Measurements from ENCODE around the gene TATDN2.
A peak's percentile ranks its signal among the peaks of the same experiment; 100 is the strongest.

The TATDN2 gene

GRCh38 chr3:10272977-10273376 is 24.7 kb downstream of the TATDN2 start:
- no peak for DNase-seq

DNA sequence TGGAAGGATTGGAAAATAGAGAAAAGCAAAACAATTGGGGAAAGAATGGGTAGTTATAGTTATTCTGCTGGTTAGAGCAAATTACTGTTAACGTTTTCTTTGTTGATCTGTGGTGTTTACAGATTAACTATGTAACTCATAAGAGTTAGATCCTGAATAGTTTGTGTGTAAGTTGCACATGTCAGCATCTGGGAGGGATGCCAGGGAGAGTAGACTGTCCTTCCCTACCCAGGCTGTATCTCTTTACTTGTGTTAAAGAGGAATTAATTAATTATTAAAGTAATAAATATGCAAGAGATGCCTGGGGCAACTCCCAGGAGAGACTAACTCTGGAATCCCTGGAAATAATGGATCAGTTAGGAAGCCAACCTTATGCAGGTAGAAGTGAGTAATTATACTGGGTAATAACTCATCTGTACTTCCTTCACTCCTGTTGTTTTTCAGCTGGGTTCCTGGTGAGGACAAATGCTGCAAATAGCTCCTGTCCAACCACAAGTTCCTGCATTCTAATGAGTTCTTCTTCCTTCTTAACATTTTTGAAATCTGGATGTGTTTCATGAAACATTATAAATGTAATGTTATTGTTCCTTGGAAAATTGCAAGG is 25.5 kb downstream of the TATDN2 start:
- no peak for DNase-seq

- DNase-seq = no peak
Observed at GRCh38 chr3:10274601-10275000, 26.3 kb downstream of the TATDN2 start.

GRCh38 chr3:10277115-10277625 is 28.9 kb downstream of the TATDN2 start:
- DNase-seq = no peak

DNA sequence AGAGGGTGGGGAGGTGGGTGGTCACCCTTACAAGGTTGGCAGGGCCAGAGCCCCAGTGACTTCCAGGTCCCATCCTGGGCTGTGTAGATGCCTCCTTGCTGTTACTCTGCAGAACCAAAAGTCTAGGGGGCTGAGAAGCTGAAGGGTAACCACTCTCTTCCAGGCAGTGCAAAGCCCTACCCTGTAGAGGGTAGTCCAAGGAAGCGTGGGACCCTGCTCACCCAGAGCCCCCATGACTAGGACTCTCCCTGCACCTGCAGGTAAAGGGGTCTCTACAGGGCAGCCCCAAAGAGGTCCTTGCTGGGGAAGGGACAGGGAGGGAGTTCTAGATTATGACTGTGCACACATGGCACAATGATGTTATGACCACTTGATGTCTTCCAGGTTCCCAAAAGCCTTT is 30.2 kb downstream of the TATDN2 start:
- DNase-seq = no peak

DNA sequence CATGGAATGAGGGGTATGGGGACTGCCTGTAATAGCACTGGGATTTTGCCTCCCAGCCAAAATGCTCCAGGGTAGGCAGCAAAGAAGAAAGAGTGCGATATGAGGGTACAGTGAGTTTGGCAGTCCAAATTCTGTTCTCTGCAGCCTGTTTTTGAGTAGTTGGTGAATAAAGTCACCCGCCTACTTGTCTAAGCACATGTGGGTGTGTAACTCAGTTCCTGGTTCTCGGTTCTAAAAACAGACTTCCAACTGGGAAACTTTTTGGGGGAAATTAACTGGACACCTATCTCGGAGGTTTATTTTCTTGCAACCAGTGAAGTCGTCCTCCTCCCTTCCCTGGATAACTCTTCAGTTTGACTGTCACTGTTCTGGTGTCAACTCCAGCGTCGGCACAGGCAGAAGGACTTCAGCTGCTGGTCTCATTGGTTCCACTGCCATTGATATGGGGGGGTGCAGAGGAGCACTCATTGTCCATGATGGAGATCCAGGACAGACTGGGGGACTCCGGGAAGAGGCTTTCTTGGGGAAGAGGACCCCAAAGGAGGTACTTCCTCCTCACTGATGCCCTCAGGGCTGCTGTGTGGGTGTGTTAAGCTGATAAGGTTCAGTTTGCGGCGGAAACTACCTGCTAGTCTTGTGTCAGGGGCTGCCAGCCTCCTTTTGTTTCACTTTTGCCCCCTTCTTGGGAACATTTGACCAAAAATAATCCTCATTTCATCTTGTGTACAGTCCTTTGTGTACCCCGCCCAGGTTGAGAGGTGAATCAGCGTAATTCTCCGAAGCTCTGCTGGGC is 31.3 kb downstream of the TATDN2 start:
- no peak for DNase-seq

DNA sequence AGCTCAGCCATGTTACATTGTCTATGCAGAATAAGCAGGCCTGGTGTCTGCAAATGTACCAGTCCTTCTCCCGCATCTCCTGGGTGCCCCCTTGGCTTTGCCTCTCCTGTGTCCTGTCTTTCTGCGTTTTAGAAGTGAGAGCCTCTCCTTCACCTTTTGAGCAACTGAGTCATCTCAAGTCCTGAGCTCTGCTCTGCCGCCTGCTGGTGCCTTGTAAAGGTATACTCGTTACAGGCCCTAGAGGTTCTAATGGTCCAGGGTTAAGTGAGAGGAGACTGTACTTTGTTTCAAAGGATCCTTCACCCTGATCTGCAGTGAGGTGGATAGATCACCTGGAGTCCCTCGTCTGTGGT is 31.9 kb downstream of the TATDN2 start:
- no peak for DNase-seq

DNA sequence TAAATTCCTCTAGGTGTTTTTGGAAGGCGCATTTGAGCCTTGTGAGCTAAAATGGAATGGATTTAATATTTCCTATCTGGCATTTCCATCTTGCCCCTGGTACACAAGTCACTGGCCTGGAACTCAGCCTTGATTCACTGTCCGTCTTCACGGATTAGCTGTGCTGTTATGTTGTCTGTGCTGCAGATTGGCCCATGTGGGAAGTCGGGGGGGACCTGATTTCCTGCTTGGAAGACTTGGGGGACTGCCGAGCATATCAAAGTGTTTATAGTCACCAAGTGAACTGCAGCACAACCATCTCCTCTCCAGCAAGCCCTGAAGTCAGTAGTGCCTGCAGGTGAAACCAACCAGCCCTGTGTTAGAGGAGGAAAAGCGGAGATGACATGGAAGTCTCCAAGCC is 32.3 kb downstream of the TATDN2 start:
- DNase-seq = no peak

DNA sequence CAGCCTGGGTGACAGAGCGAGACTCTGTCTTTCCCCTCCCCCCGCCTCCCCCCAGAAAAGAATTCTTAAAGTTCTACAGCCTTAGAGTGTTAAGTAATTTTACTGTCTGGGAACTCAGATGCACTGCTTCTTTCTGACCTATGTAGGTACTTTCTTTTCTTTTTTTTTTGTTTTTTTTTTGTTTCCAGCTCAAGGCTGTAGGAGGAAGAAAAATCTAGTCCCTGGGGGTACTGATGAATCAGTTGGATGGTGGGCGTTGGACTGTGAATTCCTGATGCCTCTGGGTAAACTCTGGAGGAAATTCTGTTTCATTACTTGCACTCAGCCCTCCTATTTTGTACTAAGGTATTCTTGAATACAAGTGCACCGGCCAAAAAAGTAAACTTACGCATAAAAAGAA is 33.7 kb downstream of the TATDN2 start:
- DNase-seq = no peak

- DNase-seq = peak; percentile 83
Observed at GRCh38 chr3:10283638-10284037, 35.4 kb downstream of the TATDN2 start.

DNA sequence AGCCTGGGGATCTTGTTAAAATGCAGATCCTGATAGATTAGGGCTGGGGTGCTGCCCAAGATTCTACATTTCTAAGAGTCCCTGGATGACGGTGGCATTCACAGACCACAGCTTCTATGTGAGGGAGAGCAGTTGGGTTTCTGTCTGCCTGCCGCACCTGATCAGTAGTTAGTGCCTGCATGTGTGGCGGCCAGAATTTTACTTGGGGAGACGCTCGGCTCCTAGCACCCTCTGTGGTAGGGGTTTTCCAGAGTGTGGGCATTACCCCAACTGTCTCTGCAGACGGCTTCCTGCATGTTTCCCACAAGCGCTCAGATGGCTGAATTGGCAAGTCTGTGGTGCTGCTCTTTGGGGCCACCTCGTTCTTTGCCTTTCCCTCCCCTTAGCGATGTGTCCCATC is 36.2 kb downstream of the TATDN2 start:
- DNase-seq = no peak

DNA sequence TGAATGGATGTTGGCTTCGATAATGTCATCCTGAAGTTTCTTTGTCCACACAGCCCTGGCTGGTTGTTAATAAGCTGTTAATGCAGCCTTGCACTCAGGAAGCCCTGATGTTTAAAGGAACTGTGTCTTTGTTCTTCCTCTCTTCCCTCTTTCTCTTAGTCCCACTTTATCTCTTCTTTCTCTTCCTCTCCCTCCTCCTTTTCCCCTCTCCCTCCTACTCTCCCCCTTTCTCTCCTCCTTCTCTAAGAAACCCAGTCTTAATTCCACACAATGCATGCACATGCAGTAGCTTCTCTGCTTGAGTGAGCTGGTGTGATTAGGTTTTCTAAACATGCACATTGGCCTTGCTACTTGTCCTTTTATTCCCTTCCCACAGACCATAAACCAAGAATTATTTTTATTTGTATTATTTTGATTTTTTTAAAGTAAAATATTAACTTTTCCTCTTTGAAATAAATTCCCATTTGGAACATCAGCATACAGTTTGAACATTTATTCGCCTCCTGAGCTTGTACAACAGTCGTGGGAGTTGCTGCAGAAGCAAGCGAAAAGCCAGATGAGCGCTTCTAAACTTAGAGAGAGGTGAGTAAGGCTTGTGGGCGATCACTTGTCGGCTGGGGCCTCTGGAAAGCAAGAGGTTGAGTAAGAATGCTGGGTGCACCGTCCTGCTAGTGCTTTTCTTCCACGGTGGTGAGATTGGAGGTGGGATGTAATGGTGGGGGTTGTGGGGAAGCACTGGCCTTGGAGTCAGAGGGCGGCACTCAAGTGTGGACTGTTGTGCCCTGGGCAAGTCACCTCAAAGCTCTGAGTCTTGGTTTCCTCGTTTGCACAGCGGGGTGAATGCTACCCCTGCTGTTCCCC is 37.2 kb downstream of the TATDN2 start:
- DNase-seq = no peak

- DNase-seq = no peak
Observed at GRCh38 chr3:10286133-10286524, 37.9 kb downstream of the TATDN2 start.

GRCh38 chr3:10286596-10287295 is 38.5 kb downstream of the TATDN2 start:
- DNase-seq = peak; percentile 63

GRCh38 chr3:10287936-10288574 is 39.8 kb downstream of the TATDN2 start:
- DNase-seq = no peak

DNA sequence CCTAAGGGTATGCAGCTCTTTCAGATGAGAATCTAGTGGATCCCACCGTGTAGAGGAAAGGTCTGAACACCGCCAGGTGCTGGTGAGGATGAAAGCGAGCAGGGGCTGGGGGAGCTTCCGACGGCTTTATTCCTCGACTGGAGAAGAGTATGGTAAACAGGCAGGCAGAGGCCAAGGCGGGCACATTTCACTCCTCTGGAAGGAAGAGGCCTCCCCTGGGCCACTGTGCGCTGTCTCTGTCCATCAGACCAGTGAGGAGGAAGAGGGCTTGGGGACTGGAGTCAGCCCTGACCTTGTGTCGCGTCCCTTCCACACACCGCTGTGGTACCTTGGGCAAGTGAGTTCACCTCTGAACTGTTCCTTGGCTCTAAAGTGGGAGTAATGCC is 40.3 kb downstream of the TATDN2 start:
- DNase-seq = no peak

DNA sequence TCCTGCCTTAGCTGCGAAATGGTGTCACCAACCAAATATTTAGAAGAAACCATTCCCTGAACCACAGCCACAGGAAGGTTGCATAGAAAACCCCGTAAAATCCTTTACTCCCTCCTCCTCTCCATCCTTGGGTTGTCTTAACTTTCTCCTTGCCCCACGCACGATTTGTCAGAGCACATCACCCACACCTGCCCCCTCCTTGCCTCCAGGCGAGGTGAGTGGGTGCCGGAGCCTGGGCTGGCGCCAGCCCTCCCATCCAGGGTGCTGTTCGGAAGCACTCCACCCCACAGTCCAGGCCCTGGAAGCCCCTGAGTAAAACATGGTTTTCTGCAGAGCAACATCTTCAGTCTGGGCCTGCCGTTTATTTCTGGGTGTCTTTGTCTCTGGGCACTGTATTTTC is 40.8 kb downstream of the TATDN2 start:
- no peak for DNase-seq

DNA sequence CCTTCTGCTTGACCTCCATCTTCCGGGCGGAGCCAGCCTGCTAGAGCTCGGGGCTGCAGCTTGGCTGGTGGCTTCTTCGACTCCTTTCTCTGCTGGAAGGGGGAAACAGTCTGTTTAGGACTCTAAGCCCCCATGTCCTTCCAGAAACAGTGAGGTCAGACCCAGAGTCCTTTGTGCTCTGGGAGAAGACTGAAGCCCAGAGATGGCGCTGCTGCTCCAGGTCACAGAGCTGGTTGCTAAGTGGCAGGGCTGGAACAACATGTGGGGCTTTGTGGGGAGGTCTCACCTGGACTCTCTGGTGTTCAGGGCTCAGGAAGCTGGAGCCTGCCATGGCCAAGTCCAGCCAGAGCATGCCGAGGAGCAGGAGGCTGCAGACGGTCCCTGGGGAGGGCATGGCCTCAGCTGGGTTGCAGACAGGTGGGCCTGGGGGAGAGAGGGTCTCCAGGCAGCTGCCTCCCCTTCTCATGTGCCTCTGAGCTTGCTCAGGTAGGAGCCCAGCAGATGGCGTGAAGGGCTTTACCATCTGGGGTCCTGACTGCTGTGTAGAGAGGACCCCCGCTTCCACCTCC is 41.6 kb downstream of the TATDN2 start:
- peak; percentile 4 for DNase-seq

GRCh38 chr3:10290481-10291176 is 42.4 kb downstream of the TATDN2 start:
- no peak for DNase-seq

DNA sequence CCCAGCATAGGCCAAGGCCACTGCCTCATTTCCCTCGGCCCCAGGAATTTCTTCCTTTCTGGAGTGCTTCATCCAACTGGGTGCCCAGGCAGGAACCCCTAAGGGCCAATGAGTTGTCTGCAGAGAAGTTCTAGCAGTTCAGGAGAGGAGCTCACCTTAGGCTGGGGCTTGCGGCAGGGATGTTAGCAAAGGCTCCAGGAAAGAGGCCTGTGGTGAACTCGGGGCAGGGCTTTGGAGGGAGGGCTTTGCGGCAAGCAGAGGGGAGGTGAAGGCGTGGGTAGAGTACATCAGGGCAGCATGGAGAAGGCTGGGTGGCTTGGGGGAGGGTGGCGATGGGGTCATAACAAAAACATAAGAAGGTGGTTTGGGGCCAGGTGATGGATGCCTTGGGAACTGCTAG is 43.4 kb downstream of the TATDN2 start:
- DNase-seq = no peak

All from DMS79 treated with DMSO at 0.1 percent for 48 hours (cell line).